Stimulated activated CD4-positive, alpha-beta T cell treated with anti-CD3 and anti-CD28 coated beads, Interleukin-12 subunit alpha, Interleukin-12 subunit beta, amount 100 ng/mL, for 24 hours (primary cell): ENCODE data around the gene LIN28B.
"Not testable (repeated sequence)": the region's sequence is repeated elsewhere in the genome, so short reads cannot be mapped to it uniquely, and the experiment has no call there.

Experiments
- DNase-seq, 2 experiments: peaks; one replicate each; pipeline ENCODE4 v3.0.0-alpha.2; 2020; ENCODE audit warnings: low read depth in 2 of 2

The LIN28B gene

GRCh38 chr6:105066836-105067235 lies 109.9 kb downstream of the LIN28B start:
- no peak for DNase-seq

DNA sequence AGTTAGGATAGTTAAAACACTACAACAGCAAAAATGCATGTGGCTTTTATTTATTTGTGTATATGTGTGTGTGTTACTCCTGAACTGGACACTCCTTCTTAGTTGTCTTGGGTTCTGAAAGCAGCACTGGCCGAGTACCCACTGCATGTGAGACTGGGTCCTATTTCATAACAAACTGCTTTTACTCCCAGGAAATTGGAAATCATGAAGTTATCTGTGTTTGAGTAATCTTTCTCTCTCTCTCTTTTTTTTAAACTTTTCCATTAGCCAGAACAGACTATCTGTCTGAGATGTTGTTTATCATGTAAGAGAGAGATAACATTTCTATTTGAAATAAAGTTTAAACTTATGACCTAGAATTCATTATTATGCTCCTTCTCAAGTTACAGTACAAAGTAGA lies 110.4 kb downstream of the LIN28B start:
- DNase-seq, result no peak

DNA sequence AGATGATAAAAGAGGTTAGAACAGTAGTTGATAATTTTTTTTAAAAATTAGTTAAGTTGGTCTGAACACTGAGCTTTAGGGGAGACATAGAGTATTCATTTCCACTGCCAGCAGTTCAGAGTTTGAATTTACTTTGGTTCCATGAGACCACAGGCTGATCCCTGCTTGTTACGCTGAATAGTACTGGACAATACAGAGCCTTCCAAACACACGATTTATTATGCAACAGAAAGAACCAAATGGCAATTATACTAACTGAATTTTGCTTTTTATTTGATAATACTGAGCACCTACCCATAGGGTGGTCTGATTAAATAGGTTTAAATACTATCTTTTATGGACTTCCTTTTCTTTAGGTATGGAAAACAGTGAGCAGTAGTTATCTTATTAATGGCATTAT lies 111.5 kb downstream of the LIN28B start:
- DNase-seq, result no peak

DNA sequence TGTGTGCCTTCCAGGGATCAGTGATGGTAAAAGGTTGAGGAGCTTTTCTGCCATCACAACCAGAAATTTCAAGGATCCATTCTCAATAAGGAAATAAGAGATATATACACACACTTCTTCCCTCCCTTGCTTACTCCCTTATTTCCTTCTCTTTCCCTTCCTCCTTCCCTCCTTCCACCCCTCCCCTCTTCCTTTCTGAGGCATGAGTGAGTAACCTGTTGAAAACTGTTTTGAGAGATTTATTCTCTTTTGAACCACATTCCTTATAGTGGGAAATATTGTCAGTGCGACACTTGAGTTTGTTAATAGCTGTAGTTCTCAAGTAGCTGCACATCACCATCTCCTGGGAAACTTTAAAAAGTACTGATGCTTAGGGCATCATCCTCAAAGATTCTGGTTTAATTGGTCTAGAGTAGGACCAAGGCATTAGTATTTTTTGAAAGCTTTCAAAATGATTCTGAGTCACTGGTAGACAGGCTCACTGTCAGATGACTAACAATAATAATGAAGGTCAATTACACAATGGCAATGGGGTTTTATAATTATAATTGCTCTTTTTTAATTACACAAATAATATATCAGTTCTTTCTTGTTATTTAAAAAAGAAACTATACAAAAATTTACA lies 113.0 kb downstream of the LIN28B start:
- DNase-seq, result no peak

DNA sequence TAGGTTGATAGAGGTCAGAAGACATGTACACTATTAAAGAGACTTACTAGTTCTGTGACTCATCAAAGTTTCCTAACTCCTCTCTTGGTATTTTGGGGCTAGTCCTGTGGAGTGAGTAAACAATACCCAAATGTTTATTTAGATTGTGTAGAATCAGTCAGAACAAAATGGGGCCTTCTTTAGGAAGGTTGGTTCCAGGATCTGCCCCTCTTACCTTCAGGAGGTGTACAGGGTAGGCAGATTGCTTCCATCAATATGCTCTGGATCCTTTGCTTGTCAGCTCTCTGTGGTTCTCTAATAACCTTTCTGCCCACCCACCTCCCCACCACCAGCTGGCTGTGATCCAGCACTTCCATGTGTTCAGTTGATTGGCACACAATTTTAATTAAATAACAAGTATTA lies 115.9 kb downstream of the LIN28B start:
- no peak for DNase-seq

- DNase-seq, result no peak
Observed at GRCh38 chr6:105075210-105075609, 118.3 kb downstream of the LIN28B start.

GRCh38 chr6:105076418-105076817 lies 119.5 kb downstream of the LIN28B start:
- DNase-seq, result not testable (repeated sequence)

DNA sequence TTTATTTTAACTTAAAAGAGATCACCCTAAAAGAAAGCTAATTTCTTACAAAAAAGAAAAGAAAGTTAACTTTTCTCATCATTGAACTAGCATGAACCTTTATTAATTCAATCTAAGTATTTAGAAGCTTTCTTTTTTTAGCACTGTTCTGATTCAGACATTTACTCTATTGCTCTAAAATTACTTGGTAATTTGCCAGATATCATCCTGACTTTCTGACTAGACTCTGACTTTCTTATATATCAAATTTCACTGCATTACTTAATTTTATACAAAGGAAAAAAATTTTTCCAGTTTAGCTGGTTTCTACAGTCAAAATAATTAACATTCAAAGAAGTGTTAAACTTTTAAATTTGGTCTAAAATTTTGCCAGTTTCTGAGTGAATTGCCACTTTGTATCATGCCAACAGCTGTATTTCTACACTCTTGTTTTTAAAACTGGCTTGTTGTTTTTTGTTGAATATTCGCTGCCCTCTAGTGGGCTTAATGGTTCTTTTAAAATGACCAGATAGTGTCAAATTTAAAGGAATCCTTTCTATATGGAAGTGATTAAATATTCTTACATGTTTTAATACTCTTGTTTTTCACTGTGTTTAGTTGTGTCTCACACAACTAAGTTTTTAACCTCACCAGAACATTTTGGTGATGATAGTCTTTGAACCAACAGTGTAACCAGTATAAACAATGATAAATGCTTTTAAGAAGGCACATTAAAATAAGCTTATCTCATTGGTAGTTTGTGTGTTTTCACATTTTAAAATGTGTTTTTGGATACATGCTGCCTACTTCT lies 120.9 kb downstream of the LIN28B start:
- no peak for DNase-seq

DNA sequence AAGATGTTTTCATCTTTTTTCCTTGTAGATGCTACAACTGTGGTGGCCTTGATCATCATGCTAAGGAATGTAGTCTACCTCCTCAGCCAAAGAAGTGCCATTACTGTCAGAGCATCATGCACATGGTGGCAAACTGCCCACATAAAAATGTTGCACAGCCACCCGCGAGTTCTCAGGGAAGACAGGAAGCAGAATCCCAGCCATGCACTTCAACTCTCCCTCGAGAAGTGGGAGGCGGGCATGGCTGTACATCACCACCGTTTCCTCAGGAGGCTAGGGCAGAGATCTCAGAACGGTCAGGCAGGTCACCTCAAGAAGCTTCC lies 121.4 kb downstream of the LIN28B start:
- no peak for DNase-seq

- no peak for DNase-seq
Observed at GRCh38 chr6:105080279-105080678, 123.4 kb downstream of the LIN28B start.

- DNase-seq, result not testable (repeated sequence)
Observed at GRCh38 chr6:105081662-105082061, 124.8 kb downstream of the LIN28B start.

GRCh38 chr6:105087571-105088211 lies 130.8 kb downstream of the LIN28B start:
- DNase-seq, result no peak

GRCh38 chr6:105091140-105091829 lies 134.4 kb downstream of the LIN28B start:
- no peak for DNase-seq

DNA sequence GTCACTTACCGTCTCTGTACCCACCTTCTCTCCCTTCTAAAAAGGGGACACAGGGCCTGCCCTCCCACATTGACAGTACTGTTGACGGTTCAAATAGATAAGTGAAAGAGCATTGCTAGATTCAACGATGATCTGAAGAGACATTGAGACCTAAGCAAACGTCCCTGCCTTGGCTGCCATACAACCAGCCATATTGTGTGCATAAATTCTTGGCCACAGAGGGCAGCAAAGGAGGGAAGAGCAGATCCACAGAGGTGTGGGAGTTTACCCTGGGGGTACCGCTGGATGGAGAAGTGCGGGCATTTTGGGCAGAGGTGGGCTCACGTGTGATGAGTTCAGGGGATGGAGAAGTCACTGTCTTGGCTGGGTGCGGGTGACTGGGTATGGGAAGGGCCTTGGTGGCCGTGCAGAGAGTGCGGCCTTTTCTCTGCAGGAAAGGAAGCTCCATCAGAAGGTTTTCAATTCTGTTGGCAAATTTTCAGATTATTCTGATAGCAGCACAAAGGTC lies 137.3 kb downstream of the LIN28B start:
- DNase-seq, result no peak

- DNase-seq, result no peak
Observed at GRCh38 chr6:105095139-105095538, 138.2 kb downstream of the LIN28B start.

DNA sequence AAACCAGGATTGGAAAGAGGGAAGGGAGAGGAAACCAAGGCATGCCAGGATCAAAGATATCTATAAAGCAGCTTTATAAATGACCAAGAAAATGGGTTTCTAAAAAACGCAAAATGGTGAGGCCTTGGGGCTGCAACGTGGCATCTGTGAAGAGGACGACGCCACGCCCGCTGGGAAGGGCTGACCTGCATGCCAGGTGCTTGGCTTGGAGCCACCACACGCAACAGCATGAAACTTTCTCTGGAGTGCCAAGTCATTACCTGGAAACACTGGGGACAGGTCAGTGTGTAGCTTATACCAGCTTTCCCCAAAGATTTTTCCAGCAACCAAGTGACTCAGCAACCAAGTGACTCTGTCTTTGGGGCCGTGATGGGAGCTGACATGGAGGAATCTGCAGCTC lies 140.4 kb downstream of the LIN28B start:
- DNase-seq, result no peak

DNA sequence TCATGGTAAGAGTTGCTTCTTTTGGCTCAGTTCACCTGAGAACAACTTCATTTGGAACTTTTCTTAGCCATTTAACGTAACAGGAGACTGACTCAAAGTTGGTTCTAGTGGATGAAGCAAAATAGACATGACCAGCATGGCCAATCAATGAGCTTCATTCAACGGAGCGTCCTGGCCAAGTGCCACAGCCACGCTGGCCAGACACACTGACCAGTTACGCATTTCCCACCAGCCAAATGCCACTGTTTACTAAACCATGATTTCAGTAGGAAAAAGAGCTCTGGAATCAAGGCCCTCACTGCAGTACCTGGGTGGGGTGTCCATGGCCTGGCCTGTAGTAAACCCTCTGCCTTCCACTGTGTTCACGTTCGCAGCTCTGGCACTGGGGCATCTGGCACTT lies 142.5 kb downstream of the LIN28B start:
- DNase-seq, result no peak

- no peak for DNase-seq
Observed at GRCh38 chr6:105102186-105102585, 145.3 kb downstream of the LIN28B start.

- DNase-seq, result no peak
Observed at GRCh38 chr6:105105094-105105493, 148.2 kb downstream of the LIN28B start.

DNA sequence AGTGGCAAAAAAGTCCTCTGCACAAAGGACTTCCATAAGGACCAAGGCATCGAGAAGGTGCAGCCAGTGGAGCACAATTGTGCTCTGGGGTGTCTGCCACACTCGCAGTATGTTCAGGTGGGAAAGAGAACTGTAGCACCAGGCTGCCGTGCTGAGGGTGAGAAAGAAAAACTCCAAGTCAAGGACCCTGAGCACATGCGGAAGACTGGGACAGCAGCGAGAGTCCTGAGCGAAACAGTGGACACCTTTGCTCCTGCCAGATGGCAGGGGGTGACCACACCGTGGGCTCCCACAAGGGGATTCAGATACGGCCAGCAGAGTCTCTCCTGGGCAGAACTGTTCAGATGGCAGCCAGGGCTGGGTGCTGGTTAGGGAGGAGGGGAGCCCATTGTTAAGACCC lies 149.4 kb downstream of the LIN28B start:
- DNase-seq, result no peak

DNA sequence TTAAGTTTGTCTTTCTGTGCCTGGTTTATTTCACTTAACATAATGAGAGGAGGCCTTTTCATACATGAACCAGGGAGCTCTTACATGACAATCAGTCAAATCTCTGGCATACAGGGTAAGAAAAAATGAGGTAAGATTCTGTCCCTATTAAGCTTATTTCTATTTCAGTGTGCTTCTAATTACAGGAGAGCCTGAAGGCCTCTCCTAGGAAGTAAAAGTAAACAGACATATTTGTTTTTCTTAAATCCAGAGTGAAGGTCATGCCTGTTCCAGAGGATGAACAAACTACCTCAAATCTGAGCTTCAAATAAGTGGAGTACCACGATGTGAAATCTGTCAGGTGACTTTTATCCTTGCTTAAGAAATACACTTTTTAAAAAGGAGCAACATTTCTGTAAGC lies 150.3 kb downstream of the LIN28B start:
- no peak for DNase-seq

GRCh38 chr6:105108631-105109262 lies 151.8 kb downstream of the LIN28B start:
- DNase-seq, result no peak
